IMR-90 (cell line): Measurements from ENCODE around the gene SPCS2. TPM values are rescaled to one million over a fixed set of nuclear protein-coding genes. Genes with fewer than 3 reads are reported as not detected.

Source experiments
- ATAC-seq: fragments of 200-7000 bp; cut with Tn5 transposase; 2 replicates; pipeline ENCODE4 v1.9.1; 2020; ENCODE audit warnings: low read depth, mild to moderate bottlenecking, moderate library complexity
- BruUV-seq: library from RNA; stranded (reverse); fragments of 400-500 nt; replicated peaks from 2 replicates; lab custom pipeline; 2021; lab: Mats Ljungman, UMichigan
- CTCF ChIA-PET: fragments of 300-600 bp; formaldehyde crosslinking; extraction: SDS; loops from one replicate; lab custom pipeline; 2021; ENCODE audit warnings: antibody characterized with exemption; lab: Yijun Ruan, JAX
- POLR2A ChIA-PET: fragments of 300-600 bp; sonication (Branson Sonifier 250); formaldehyde crosslinking; loops from one replicate; lab custom pipeline; 2022; ENCODE audit warnings: antibody characterized with exemption; ENCODE audit not compliant: unreplicated experiment; lab: Charles Lee
- DNase-seq: peaks from one replicate; pipeline ENCODE4 v3.0.0; 2013
- H2AFZ ChIP-seq: replicated peaks from 2 replicates; pipeline ENCODE3; 2013; ENCODE audit warnings: low read length, mild to moderate bottlenecking; ENCODE audit not compliant: poor library complexity
- H2AK5ac ChIP-seq: 2 replicates; pipeline ENCODE4 v1.6.1; 2013; ENCODE audit warnings: low read depth, low read length, inconsistent platforms
- H2AK9ac ChIP-seq: replicated peaks from 2 replicates; pipeline ENCODE3; 2013; ENCODE audit warnings: mild to moderate bottlenecking, low read depth, low read length, moderate library complexity; ENCODE audit not compliant: poor library complexity
- H2BK120ac ChIP-seq: 2 replicates; pipeline ENCODE4 v1.6.1; 2013; ENCODE audit warnings: low read depth, low read length, inconsistent platforms
- H2BK15ac ChIP-seq: 3 replicates; pipeline ENCODE4 v1.6.1; 2013; ENCODE audit warnings: low read depth, low read length, inconsistent platforms
- H2BK20ac ChIP-seq: 2 replicates; pipeline ENCODE4 v1.6.1; 2013; ENCODE audit warnings: low read depth, mild to moderate bottlenecking, inconsistent platforms, low read length, moderate library complexity
- H2BK5ac ChIP-seq: 2 replicates; pipeline ENCODE4 v1.6.1; 2013; ENCODE audit warnings: mild to moderate bottlenecking, low read depth, low read length, inconsistent platforms; ENCODE audit not compliant: poor library complexity, severe bottlenecking
- H3K14ac ChIP-seq: replicated peaks from 2 replicates; pipeline ENCODE4 v1.6.1; 2013; ENCODE audit warnings: low read depth, low read length, inconsistent platforms
- H3K18ac ChIP-seq: 2 replicates; pipeline ENCODE4 v1.6.1; 2013; ENCODE audit warnings: low read depth, low read length, control low read depth
- H3K23ac ChIP-seq: 2 replicates; pipeline ENCODE4 v1.6.1; 2013; ENCODE audit warnings: low read depth, low read length, inconsistent platforms
- H3K27ac ChIP-seq: 2 replicates; pipeline ENCODE4 v1.5.1; 2013; ENCODE audit warnings: mild to moderate bottlenecking, control low read depth, low read length; ENCODE audit not compliant: insufficient read depth
- H3K27me3 ChIP-seq: 2 replicates; pipeline ENCODE4 v1.6.1; 2013; ENCODE audit warnings: low read length; ENCODE audit not compliant: control insufficient read depth, insufficient read depth
- H3K36me3 ChIP-seq: 2 replicates; pipeline ENCODE4 v1.6.1; 2013; ENCODE audit warnings: low read length, mixed read lengths; ENCODE audit not compliant: control insufficient read depth, insufficient read depth
- H3K4ac ChIP-seq: 2 replicates; pipeline ENCODE4 v1.6.1; 2013; ENCODE audit warnings: low read depth, low read length, inconsistent platforms
- H3K4me1 ChIP-seq: 2 replicates; pipeline ENCODE4 v1.6.1; 2013; ENCODE audit warnings: low read length, mixed read lengths; ENCODE audit not compliant: control insufficient read depth, insufficient read depth
- H3K4me2 ChIP-seq: 2 replicates; pipeline ENCODE4 v1.6.1; 2013; ENCODE audit warnings: low read depth, mild to moderate bottlenecking, control low read depth, low read length, moderate library complexity
- H3K4me3 ChIP-seq: 2 replicates; pipeline ENCODE4 v1.5.1; 2013; ENCODE audit warnings: low read depth, mild to moderate bottlenecking, control low read depth, low read length, moderate library complexity; ENCODE audit not compliant: insufficient read depth
- H3K56ac ChIP-seq: 2 replicates; pipeline ENCODE4 v1.6.1; 2013; ENCODE audit warnings: low read length, inconsistent platforms; ENCODE audit not compliant: insufficient read depth; ENCODE audit errors: extremely low read depth
- H3K79me1 ChIP-seq, 2 experiments: 2 replicates each; pipeline ENCODE4 v1.6.1; 2013; ENCODE audit warnings: low read length in 2 of 2, inconsistent platforms in 1 of 2, low read depth in 1 of 2
- H3K9ac ChIP-seq: 2 replicates; pipeline ENCODE4 v1.6.1; 2013; ENCODE audit warnings: low read depth, low read length, control low read depth
- H3K9me1 ChIP-seq: 2 replicates; pipeline ENCODE4 v1.6.1; 2013; ENCODE audit warnings: low read length, inconsistent platforms; ENCODE audit not compliant: insufficient read depth
- H3K9me3 ChIP-seq: 2 replicates; pipeline ENCODE4 v1.6.1; 2013; ENCODE audit warnings: low read length; ENCODE audit not compliant: control insufficient read depth, insufficient read depth
- H4K20me1 ChIP-seq: 2 replicates; pipeline ENCODE4 v1.6.1; 2013; ENCODE audit warnings: low read length, inconsistent platforms; ENCODE audit not compliant: insufficient read depth
- H4K5ac ChIP-seq: 2 replicates; pipeline ENCODE4 v1.6.1; 2013; ENCODE audit warnings: mild to moderate bottlenecking, low read depth, low read length, control low read depth
- H4K8ac ChIP-seq, 2 experiments: 2 replicates each; pipeline ENCODE4 v1.6.1; 2013; ENCODE audit warnings: low read depth in 2 of 2, low read length in 2 of 2, control low read depth in 1 of 2, inconsistent platforms in 1 of 2
- H4K91ac ChIP-seq: 2 replicates; pipeline ENCODE4 v1.6.1; 2013; ENCODE audit warnings: low read depth, low read length, inconsistent platforms; ENCODE audit not compliant: insufficient read depth
- BHLHE40 ChIP-seq: fragments of 150-350 bp; IDR thresholded peaks from 2 replicates; pipeline ENCODE4 v1.6.1; 2016; ENCODE audit warnings: mild to moderate bottlenecking, low read depth, low read length
- CEBPB ChIP-seq: IDR thresholded peaks from 2 replicates; pipeline ENCODE4 v1.6.1; 2012; ENCODE audit warnings: low read depth, low read length, improper control_type of control experiment
- CHD1 ChIP-seq: IDR thresholded peaks from 2 replicates; pipeline ENCODE4 v1.6.1; 2012; ENCODE audit warnings: low read depth, low read length, improper control_type of control experiment
- FOS ChIP-seq: fragments of 150-350 bp; IDR thresholded peaks from 2 replicates; pipeline ENCODE4 v1.6.1; 2016; ENCODE audit warnings: low read depth, low read length
- MAFK ChIP-seq: IDR thresholded peaks from 2 replicates; pipeline ENCODE4 v1.6.1; 2012; ENCODE audit warnings: low read depth, low read length, improper control_type of control experiment
- MXI1 ChIP-seq: IDR thresholded peaks from 2 replicates; pipeline ENCODE4 v1.6.1; 2012; ENCODE audit warnings: low read depth, mild to moderate bottlenecking, low read length, moderate library complexity, borderline replicate concordance
- NFE2L2 ChIP-seq: fragments of 150-350 bp; IDR thresholded peaks from 2 replicates; pipeline ENCODE4 v1.6.1; 2016; ENCODE audit warnings: low read depth, mild to moderate bottlenecking, low read length
- POLR2A ChIP-seq: IDR thresholded peaks from 2 replicates; pipeline ENCODE4 v1.6.1; 2012; ENCODE audit warnings: mild to moderate bottlenecking, low read depth, low read length
- RAD21 ChIP-seq: IDR thresholded peaks from 2 replicates; pipeline ENCODE4 v1.6.1; 2012; ENCODE audit warnings: low read length, improper control_type of control experiment
- RCOR1 ChIP-seq: IDR thresholded peaks from 2 replicates; pipeline ENCODE4 v1.6.1; 2012; ENCODE audit warnings: mild to moderate bottlenecking, low read length, improper control_type of control experiment; ENCODE audit not compliant: insufficient replicate concordance
- RFX5 ChIP-seq: IDR thresholded peaks from 2 replicates; pipeline ENCODE4 v1.8.0; 2012; ENCODE audit warnings: low read depth, mild to moderate bottlenecking, low read length, moderate library complexity
- SMC3 ChIP-seq: fragments of 150-350 bp; IDR thresholded peaks from 2 replicates; pipeline ENCODE4 v1.6.1; 2016; ENCODE audit warnings: low read depth, mild to moderate bottlenecking, antibody characterized with exemption, low read length, moderate library complexity
- WGBS, 2 experiments: methylation state at CpG; one replicate each; pipeline versions ENCODE4 v1.1.5 to v1.1.7; 2013; ENCODE audit warnings: missing lambda C conversion rate in 2 of 2; ENCODE audit not compliant: insufficient read length in 1 of 2; ENCODE audit errors: extremely low coverage in 2 of 2; 5-methylcytosine and 5-hydroxymethylcytosine counted together
- dilution Hi-C: fragments of 300-500 bp; cut with HindIII; formaldehyde crosslinking; loops from one replicate; pipeline ENCODE4 v1.14.3; 2018; ENCODE audit warnings: low sequenced_read_pairs; ENCODE audit not compliant: unreplicated experiment
- in situ Hi-C: fragments of 300-500 bp; cut with MboI; formaldehyde crosslinking; loops from 3 replicates; pipeline ENCODE4 v1.14.3; 2019; ENCODE audit warnings: low sequenced_read_pairs, inconsistent platforms, mixed read lengths
- intact Hi-C: fragments of 100-400 bp; cut with micrococcal nuclease; formaldehyde crosslinking; loops from 2 replicates; pipeline ENCODE4 v1.10.0; 2022
- polyA plus RNA-seq, 3 experiments: library from polyadenylated mRNA; depleted of rRNA; stranded (reverse); fragments of >200 nt; gene quantifications; 2 replicates each; pipeline ENCODE4 v1.2.3, GENCODE V29; 2012; ENCODE audit warnings: low replicate concordance in 1 of 3
- total RNA-seq: library from RNA; depleted of rRNA; stranded (reverse); fragments of >200 nt; gene quantifications from 2 replicates; pipeline ENCODE4 v1.2.3, GENCODE V29; 2012
- TF ChIP-seq, protein P1 (sequence below): fragments of 150-350 bp; IDR thresholded peaks from 2 replicates; pipeline ENCODE4 v1.6.1; 2017; ENCODE audit warnings: mild to moderate bottlenecking, antibody characterized with exemption, low read length, low read depth
- TF ChIP-seq, protein P2 (sequence below): conservative IDR thresholded peaks from 2 replicates; pipeline ENCODE4 v1.5.1; 2012; ENCODE audit warnings: mild to moderate bottlenecking, low read depth, low read length, improper control_type of control experiment
- TF ChIP-seq, protein P3 (sequence below): fragments of 150-350 bp; IDR thresholded peaks from 2 replicates; pipeline ENCODE4 v1.6.1; 2016; ENCODE audit warnings: low read depth, mild to moderate bottlenecking, low read length, moderate library complexity, borderline replicate concordance

SPCS2 gene
- total and polyA plus RNA-seq, 2 of the 4 experiments (the other 2 are of a cell fraction), result 15.4 to 76.0 TPM

DNA sequence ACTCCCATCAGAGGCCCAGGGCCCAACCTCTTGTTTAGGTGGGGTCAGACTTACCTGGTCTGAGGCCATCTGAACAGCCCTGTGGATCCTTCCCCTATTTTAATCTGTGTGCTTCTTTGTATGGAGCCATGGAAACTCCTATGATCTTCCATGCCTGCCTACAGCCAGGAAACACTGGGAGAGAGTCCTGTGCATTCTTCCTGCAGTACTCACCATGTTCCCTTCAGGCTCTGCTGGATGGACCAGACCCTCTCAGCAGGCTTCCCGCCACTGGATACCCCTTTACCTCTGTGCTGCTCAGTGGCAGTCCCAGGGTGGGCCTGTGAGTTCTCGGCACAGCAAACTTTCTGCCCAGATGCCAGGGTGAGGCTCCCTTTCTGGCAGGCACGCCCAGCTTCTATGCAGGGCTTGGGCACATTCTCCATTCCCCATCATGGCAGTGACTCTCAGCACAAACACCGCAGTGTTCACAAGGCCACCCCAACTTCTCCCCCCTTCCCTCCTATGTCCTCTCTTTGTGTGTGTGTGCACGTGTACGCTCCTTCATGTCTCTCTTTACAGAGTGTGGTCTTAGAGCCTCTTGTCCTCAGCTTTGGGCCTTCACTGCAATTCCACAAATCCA is 74.5 kb downstream of the SPCS2 start:
- peak overlapping the region; percentile 46 for H2AFZ ChIP-seq
- H3K14ac ChIP-seq, result no peak overlapping the region
- no peak overlapping the region for H3K9ac ChIP-seq
- no peak overlapping the region for H2BK120ac ChIP-seq
- intact Hi-C loops (loop anchor here (1.0 to 2.0 kb wide), 4 partner anchors 119 to 225 kb away; partner anchors contain the start of gene TPBGL), dilution Hi-C loops (no loop called here), in situ Hi-C loops (loop anchor here (5.0 kb wide), 2 partner anchors 179 to 224 kb away; no protein-coding TSS in a partner anchor)
- H3K36me3 ChIP-seq, result no peaks in the 10 kb centered on the region
- no peak overlapping the region for H3K18ac ChIP-seq
- H3K9me1 ChIP-seq, result no peaks in the 10 kb centered on the region
- no peak overlapping the region for H2AK9ac ChIP-seq
- H3K27ac ChIP-seq, result no peak overlapping the region
- ATAC-seq, result peak; percentile 38; the same call in 1 of the 2 replicates
- 0 out of 2 replicates have a peak overlapping the region, but pooled peaks have one; percentile 23 for H2AK5ac ChIP-seq
- no peaks in the 10 kb centered on the region; the same call in 1 of the 2 replicates for H3K9me3 ChIP-seq
- no CpG with 5 or more reads among the region's 6 CpGs for WGBS, 2 experiments
- H2BK15ac ChIP-seq, result no peak overlapping the region
- peaks cover 9% of the 10 kb centered on the region for H3K27me3 ChIP-seq
- no TSS peak for BruUV-seq
- no peak overlapping the region for H4K5ac ChIP-seq
- no peak overlapping the region for H2BK20ac ChIP-seq
- H3K4ac ChIP-seq, result no peak overlapping the region
- no peaks in the 10 kb centered on the region for H3K79me1 ChIP-seq
- ChIA-PET POLR2A (no interaction called here), CTCF (interaction anchor here (1.1 to 2.6 kb wide), 6 partner anchors 8 to 226 kb away, joined by 3 to 18 read pairs (median 8); no protein-coding TSS in a partner anchor)
- DNase-seq, result peak; percentile 17
- H3K4me1 ChIP-seq, result no peaks in the 10 kb centered on the region
- no peak overlapping the region for H3K4me2 ChIP-seq
- H3K23ac ChIP-seq, result no peak overlapping the region
- H3K4me3 ChIP-seq, result no peak overlapping the region
- H4K91ac ChIP-seq, result no peak overlapping the region
- H4K20me1 ChIP-seq, result no peaks in the 10 kb centered on the region
- H4K8ac ChIP-seq, result no peak overlapping the region
- no peak overlapping the region for H2BK5ac ChIP-seq
- H3K56ac ChIP-seq, result no peak overlapping the region
- TF ChIP-seq CHD1 (no peak), NFE2L2 (no peak), CEBPB (no peak), SMC3 (no peak), POLR2A (no peak), RAD21 (no peak), RCOR1 (no peak), FOS (no peak), MAFK (no peak), MXI1 (no peak), RFX5 (no peak), BHLHE40 (no peak)
- TF ChIP-seq, protein P1, sequence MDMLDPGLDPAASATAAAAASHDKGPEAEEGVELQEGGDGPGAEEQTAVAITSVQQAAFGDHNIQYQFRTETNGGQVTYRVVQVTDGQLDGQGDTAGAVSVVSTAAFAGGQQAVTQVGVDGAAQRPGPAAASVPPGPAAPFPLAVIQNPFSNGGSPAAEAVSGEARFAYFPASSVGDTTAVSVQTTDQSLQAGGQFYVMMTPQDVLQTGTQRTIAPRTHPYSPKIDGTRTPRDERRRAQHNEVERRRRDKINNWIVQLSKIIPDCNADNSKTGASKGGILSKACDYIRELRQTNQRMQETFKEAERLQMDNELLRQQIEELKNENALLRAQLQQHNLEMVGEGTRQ, result no peak
- TF ChIP-seq, protein P2, sequence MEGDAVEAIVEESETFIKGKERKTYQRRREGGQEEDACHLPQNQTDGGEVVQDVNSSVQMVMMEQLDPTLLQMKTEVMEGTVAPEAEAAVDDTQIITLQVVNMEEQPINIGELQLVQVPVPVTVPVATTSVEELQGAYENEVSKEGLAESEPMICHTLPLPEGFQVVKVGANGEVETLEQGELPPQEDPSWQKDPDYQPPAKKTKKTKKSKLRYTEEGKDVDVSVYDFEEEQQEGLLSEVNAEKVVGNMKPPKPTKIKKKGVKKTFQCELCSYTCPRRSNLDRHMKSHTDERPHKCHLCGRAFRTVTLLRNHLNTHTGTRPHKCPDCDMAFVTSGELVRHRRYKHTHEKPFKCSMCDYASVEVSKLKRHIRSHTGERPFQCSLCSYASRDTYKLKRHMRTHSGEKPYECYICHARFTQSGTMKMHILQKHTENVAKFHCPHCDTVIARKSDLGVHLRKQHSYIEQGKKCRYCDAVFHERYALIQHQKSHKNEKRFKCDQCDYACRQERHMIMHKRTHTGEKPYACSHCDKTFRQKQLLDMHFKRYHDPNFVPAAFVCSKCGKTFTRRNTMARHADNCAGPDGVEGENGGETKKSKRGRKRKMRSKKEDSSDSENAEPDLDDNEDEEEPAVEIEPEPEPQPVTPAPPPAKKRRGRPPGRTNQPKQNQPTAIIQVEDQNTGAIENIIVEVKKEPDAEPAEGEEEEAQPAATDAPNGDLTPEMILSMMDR, result no peak
- TF ChIP-seq, protein P3, sequence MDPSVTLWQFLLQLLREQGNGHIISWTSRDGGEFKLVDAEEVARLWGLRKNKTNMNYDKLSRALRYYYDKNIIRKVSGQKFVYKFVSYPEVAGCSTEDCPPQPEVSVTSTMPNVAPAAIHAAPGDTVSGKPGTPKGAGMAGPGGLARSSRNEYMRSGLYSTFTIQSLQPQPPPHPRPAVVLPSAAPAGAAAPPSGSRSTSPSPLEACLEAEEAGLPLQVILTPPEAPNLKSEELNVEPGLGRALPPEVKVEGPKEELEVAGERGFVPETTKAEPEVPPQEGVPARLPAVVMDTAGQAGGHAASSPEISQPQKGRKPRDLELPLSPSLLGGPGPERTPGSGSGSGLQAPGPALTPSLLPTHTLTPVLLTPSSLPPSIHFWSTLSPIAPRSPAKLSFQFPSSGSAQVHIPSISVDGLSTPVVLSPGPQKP, result no peak
